H1 (cell line): ENCODE data around the gene TOR4A. TPM values are rescaled to one million over a fixed set of nuclear protein-coding genes. Genes with fewer than 3 reads are reported as not detected.

Experiments used
- CBX8 ChIP-seq: fragments of 300-800, 300-1000 bp; sonication (generic); IDR thresholded peaks from 2 replicates; pipeline ENCODE4 v1.7.1; 2016; ENCODE audit warnings: low read depth, low read length, borderline replicate concordance
- CREB1 ChIP-seq: IDR thresholded peaks from 2 replicates; pipeline ENCODE4 v1.6.1; 2012; ENCODE audit warnings: inconsistent platforms
- GTF2F1 ChIP-seq: IDR thresholded peaks from 2 replicates; pipeline ENCODE4 v1.6.1; 2012; ENCODE audit warnings: low read depth, low read length, improper control_type of control experiment, borderline replicate concordance
- KDM1A ChIP-seq: fragments of 200-600, 300-600 bp; sonication (generic); IDR thresholded peaks from 2 replicates; pipeline ENCODE4 v1.7.1; 2016; ENCODE audit warnings: mild to moderate bottlenecking, low read length, borderline replicate concordance
- POU5F1 ChIP-seq: IDR thresholded peaks from 2 replicates; pipeline ENCODE4 v1.6.1; 2011; ENCODE audit warnings: low read depth, mild to moderate bottlenecking, low read length, moderate library complexity
- SIX5 ChIP-seq: IDR thresholded peaks from 2 replicates; pipeline ENCODE4 v1.6.1; 2011; ENCODE audit warnings: mild to moderate bottlenecking, low read depth, low read length
- TAF1 ChIP-seq: IDR thresholded peaks from 2 replicates; pipeline ENCODE4 v1.6.1; 2011; ENCODE audit warnings: mild to moderate bottlenecking, low read depth, low read length
- TBP ChIP-seq: IDR thresholded peaks from 2 replicates; pipeline ENCODE4 v1.6.1; 2011; ENCODE audit warnings: low read depth, low read length, improper control_type of control experiment
- TCF12 ChIP-seq: IDR thresholded peaks from 2 replicates; pipeline ENCODE4 v1.6.1; 2011; ENCODE audit warnings: low read depth, mild to moderate bottlenecking, low read length
- TEAD4 ChIP-seq: IDR thresholded peaks from 2 replicates; pipeline ENCODE4 v1.6.1; 2012; ENCODE audit warnings: low read depth, low read length, inconsistent platforms, mixed read lengths
- polyA plus RNA-seq, 7 experiments: library from polyadenylated mRNA; depleted of rRNA in 3 of 7; stranded (reverse) in 5 of 7; unstranded in 2 of 7; fragments of >200 nt in 5 of 7; fragments of 200-250 nt in 2 of 7; gene quantifications; 1 replicate in 5 of 7; 2 replicates in 1 of 7; 4 replicates in 1 of 7; pipeline versions ENCODE4 v1.2.1 to v1.2.3, GENCODE V29; 2011 to 2013; ENCODE audit warnings: missing spikeins in 2 of 7, mixed read lengths in 2 of 7
- total RNA-seq: library from RNA; stranded (reverse); fragmentation: NEBNext Ultra II Directional; extraction: Animal tissue kit (Norgen Biotek cat#: 25700); gene quantifications from 2 replicates; pipeline ENCODE4 v1.2.1, GENCODE V29; 2021
- TF ChIP-seq, protein P1 (sequence below): fragments of 300-600 bp; sonication (generic); IDR thresholded peaks from 2 replicates; pipeline ENCODE4 v1.7.1; 2012; ENCODE audit warnings: low read length, moderate library complexity, mild to moderate bottlenecking, inconsistent platforms; ENCODE audit not compliant: insufficient replicate concordance
- TF ChIP-seq, protein P2 (sequence below): IDR thresholded peaks from 2 replicates; pipeline ENCODE4 v1.6.1; 2011; ENCODE audit warnings: low read length, improper control_type of control experiment

Gene TOR4A
- total and polyA plus RNA-seq, 2 of the 8 experiments (the other 6 are each of a cell fraction or from before 2014, with no cell fraction given) = 8.4 to 9.3 TPM

GRCh38 chr9:137286975-137287383 lies 9.5 kb downstream of the TOR4A start (continued):
- TF ChIP-seq, protein P1, sequence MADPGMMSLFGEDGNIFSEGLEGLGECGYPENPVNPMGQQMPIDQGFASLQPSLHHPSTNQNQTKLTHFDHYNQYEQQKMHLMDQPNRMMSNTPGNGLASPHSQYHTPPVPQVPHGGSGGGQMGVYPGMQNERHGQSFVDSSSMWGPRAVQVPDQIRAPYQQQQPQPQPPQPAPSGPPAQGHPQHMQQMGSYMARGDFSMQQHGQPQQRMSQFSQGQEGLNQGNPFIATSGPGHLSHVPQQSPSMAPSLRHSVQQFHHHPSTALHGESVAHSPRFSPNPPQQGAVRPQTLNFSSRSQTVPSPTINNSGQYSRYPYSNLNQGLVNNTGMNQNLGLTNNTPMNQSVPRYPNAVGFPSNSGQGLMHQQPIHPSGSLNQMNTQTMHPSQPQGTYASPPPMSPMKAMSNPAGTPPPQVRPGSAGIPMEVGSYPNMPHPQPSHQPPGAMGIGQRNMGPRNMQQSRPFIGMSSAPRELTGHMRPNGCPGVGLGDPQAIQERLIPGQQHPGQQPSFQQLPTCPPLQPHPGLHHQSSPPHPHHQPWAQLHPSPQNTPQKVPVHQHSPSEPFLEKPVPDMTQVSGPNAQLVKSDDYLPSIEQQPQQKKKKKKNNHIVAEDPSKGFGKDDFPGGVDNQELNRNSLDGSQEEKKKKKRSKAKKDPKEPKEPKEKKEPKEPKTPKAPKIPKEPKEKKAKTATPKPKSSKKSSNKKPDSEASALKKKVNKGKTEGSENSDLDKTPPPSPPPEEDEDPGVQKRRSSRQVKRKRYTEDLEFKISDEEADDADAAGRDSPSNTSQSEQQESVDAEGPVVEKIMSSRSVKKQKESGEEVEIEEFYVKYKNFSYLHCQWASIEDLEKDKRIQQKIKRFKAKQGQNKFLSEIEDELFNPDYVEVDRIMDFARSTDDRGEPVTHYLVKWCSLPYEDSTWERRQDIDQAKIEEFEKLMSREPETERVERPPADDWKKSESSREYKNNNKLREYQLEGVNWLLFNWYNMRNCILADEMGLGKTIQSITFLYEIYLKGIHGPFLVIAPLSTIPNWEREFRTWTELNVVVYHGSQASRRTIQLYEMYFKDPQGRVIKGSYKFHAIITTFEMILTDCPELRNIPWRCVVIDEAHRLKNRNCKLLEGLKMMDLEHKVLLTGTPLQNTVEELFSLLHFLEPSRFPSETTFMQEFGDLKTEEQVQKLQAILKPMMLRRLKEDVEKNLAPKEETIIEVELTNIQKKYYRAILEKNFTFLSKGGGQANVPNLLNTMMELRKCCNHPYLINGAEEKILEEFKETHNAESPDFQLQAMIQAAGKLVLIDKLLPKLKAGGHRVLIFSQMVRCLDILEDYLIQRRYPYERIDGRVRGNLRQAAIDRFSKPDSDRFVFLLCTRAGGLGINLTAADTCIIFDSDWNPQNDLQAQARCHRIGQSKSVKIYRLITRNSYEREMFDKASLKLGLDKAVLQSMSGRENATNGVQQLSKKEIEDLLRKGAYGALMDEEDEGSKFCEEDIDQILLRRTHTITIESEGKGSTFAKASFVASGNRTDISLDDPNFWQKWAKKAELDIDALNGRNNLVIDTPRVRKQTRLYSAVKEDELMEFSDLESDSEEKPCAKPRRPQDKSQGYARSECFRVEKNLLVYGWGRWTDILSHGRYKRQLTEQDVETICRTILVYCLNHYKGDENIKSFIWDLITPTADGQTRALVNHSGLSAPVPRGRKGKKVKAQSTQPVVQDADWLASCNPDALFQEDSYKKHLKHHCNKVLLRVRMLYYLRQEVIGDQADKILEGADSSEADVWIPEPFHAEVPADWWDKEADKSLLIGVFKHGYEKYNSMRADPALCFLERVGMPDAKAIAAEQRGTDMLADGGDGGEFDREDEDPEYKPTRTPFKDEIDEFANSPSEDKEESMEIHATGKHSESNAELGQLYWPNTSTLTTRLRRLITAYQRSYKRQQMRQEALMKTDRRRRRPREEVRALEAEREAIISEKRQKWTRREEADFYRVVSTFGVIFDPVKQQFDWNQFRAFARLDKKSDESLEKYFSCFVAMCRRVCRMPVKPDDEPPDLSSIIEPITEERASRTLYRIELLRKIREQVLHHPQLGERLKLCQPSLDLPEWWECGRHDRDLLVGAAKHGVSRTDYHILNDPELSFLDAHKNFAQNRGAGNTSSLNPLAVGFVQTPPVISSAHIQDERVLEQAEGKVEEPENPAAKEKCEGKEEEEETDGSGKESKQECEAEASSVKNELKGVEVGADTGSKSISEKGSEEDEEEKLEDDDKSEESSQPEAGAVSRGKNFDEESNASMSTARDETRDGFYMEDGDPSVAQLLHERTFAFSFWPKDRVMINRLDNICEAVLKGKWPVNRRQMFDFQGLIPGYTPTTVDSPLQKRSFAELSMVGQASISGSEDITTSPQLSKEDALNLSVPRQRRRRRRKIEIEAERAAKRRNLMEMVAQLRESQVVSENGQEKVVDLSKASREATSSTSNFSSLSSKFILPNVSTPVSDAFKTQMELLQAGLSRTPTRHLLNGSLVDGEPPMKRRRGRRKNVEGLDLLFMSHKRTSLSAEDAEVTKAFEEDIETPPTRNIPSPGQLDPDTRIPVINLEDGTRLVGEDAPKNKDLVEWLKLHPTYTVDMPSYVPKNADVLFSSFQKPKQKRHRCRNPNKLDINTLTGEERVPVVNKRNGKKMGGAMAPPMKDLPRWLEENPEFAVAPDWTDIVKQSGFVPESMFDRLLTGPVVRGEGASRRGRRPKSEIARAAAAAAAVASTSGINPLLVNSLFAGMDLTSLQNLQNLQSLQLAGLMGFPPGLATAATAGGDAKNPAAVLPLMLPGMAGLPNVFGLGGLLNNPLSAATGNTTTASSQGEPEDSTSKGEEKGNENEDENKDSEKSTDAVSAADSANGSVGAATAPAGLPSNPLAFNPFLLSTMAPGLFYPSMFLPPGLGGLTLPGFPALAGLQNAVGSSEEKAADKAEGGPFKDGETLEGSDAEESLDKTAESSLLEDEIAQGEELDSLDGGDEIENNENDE = no peak
- TF ChIP-seq KDM1A (no peak), SIX5 (no peak), TBP (peak; percentile 14; the same call in 1 of the 2 replicates), GTF2F1 (no peak), TAF1 (no peak), CREB1 (no peak), TEAD4 (no peak), POU5F1 (no peak), CBX8 (no peak), TCF12 (no peak)
- TF ChIP-seq, protein P2, sequence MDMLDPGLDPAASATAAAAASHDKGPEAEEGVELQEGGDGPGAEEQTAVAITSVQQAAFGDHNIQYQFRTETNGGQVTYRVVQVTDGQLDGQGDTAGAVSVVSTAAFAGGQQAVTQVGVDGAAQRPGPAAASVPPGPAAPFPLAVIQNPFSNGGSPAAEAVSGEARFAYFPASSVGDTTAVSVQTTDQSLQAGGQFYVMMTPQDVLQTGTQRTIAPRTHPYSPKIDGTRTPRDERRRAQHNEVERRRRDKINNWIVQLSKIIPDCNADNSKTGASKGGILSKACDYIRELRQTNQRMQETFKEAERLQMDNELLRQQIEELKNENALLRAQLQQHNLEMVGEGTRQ = no peak
